ENCODE measurements around the gene TTLL6.
"Not testable (repeated sequence)": the region's sequence is repeated elsewhere in the genome, so short reads cannot be mapped to it uniquely, and the experiment has no call there.

The TTLL6 gene

DNA sequence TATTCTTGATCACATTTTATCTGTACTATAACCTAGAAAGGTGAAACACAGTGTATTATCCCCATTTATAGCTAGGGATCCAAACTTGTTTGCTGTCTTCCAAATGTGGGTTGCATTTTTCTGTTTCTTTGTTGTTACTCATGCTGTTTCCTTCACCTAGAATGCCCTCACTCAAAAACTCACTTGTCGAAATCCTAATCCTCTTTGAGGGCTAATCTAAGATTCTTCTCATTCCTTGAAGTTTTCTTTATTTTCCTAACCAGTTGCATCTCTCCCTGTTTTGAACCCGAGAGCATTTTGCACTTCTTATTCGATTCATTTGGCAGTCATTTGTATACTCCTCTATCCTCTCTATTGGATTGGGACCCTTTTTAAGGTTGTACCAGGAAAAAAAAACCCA is 23.4 kb upstream of the TTLL6 start (continued):
- TF ChIP-seq, protein P1, sequence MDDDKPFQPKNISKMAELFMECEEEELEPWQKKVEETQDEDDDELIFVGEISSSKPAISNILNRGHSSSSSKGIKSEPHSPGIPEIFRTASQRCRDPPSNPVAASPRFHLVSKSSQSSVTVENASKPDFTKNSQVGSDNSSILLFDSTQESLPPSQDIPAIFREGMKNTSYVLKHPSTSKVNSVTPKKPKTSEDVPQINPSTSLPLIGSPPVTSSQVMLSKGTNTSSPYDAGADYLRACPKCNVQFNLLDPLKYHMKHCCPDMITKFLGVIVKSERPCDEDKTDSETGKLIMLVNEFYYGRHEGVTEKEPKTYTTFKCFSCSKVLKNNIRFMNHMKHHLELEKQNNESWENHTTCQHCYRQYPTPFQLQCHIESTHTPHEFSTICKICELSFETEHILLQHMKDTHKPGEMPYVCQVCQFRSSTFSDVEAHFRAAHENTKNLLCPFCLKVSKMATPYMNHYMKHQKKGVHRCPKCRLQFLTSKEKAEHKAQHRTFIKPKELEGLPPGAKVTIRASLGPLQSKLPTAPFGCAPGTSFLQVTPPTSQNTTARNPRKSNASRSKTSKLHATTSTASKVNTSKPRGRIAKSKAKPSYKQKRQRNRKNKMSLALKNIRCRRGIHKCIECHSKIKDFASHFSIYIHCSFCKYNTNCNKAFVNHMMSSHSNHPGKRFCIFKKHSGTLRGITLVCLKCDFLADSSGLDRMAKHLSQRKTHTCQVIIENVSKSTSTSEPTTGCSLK (tag by site-specific recombination; IDR thresholded peaks at IDR 0.05), result no peak
- TF ChIP-seq, protein P2, sequence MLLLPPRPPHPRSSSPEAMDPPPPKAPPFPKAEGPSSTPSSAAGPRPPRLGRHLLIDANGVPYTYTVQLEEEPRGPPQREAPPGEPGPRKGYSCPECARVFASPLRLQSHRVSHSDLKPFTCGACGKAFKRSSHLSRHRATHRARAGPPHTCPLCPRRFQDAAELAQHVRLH (tag by site-specific recombination; IDR thresholded peaks at IDR 0.05), result no peak

DNA sequence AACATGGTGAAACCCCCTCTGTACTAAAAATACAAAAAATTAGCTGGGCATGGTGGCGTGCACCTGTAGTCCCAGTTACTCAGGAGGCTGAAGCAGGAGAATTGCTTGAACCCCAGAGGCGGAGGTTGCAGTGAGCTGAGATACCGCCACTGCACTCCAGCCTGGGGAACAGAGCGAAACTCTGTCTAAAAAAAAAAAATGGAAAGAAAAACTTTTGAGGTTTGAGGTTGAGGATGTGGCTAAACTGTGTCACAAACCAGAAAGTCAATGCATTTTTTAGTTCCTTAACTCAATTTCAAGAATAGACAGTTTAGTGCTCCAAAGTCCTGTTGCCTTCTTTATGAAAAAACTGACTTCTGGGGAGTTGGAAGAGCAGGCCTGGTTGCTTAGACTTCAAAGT is 20.4 kb upstream of the TTLL6 start:
- POLR2A ChIA-PET; H3K27ac ChIP-seq (ENCODE audit: extremely low read depth, low read depth, low read length); H3K4me3 ChIP-seq (ENCODE audit: low read depth, low read length); H3K4me1 ChIP-seq (ENCODE audit: control insufficient read depth, insufficient read depth, low read length); H3K9me3 ChIP-seq (ENCODE audit: control insufficient read depth, insufficient read depth, low read depth, low read length): not testable (repeated sequence)
- CTCF ChIA-PET, result interaction anchor here (3.3 kb wide), 1 partner anchor 42 kb away, joined by 8 read pairs; no protein-coding TSS in a partner anchor
- H3K36me3 ChIP-seq (ENCODE audit: control insufficient read depth in 2 of 2, insufficient read depth in 1 of 2, low read length in 2 of 2), result peaks cover 5 to 16% of the 10 kb centered on the region in 2 experiments

DNA sequence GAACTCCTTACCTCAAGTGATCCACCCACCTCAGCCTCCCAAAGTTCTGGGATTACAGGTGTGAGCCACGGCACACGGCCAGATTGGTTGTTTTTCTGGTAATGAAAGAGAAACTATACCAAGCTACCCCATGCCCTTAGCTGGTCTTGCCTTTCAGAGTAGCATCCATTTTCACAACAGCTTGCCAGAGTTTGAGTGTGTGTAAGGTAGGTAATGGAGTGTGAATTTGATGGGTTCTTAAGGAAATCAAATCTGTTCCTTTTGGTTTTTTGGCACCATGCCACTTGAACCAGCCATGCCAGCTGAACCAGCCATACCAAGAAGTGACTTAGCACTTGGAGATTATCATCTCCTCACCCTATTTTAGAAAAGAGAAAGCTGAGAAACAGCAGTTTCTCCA is 18.9 kb upstream of the TTLL6 start:
- TF ChIP-seq FEZF1 (tag by site-specific recombination; IDR thresholded peaks at IDR 0.05), result no peak
- no peak for TF ChIP-seq BCL11B (tag by site-specific recombination; IDR thresholded peaks at IDR 0.05; ENCODE audit: low read depth)
- no peak for TF ChIP-seq ZNF549 (tag by site-specific recombination; IDR thresholded peaks at IDR 0.05)
- no peak for TF ChIP-seq ZNF223 (tag by site-specific recombination; IDR thresholded peaks at IDR 0.05)
- TF ChIP-seq TRIM28 (IDR thresholded peaks at IDR 0.05; ENCODE audit: borderline replicate concordance, low read length), result no peak
- TF ChIP-seq ZXDB (tag by site-specific recombination; IDR thresholded peaks at IDR 0.05), result no peak
- no peak for TF ChIP-seq ZNF837 (tag by site-specific recombination; IDR thresholded peaks at IDR 0.05)
- no peak for TF ChIP-seq ZNF514 (tag by site-specific recombination; IDR thresholded peaks at IDR 0.05)
- TF ChIP-seq, protein P3, sequence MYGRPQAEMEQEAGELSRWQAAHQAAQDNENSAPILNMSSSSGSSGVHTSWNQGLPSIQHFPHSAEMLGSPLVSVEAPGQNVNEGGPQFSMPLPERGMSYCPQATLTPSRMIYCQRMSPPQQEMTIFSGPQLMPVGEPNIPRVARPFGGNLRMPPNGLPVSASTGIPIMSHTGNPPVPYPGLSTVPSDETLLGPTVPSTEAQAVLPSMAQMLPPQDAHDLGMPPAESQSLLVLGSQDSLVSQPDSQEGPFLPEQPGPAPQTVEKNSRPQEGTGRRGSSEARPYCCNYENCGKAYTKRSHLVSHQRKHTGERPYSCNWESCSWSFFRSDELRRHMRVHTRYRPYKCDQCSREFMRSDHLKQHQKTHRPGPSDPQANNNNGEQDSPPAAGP (tag by site-specific recombination; IDR thresholded peaks at IDR 0.05), result no peak
- TF ChIP-seq ZNF174 (tag by site-specific recombination; IDR thresholded peaks at IDR 0.05), result no peak
- no peak for TF ChIP-seq SETDB1 (IDR thresholded peaks at IDR 0.05; ENCODE audit: insufficient read length, low read length)
- ChIA-PET POLR2A (interaction anchor here (0.5 to 1.2 kb wide), 3 partner anchors 32 to 53 kb away, joined by 3 read pairs; no protein-coding TSS in a partner anchor), CTCF (interaction anchor here (0.6 to 3.9 kb wide), 10 partner anchors 19 to 169 kb away, joined by 3 to 19 read pairs (median 4); partner anchors contain the start of gene TTLL6)
- peaks cover 0 to 5% of the 10 kb centered on the region in 2 experiments for H3K36me3 ChIP-seq (ENCODE audit: control insufficient read depth in 2 of 2, insufficient read depth in 1 of 2, low read length in 2 of 2)
- no peak overlapping the region for H3K4me3 ChIP-seq (ENCODE audit: low read depth, low read length)
- H3K27ac ChIP-seq (ENCODE audit: extremely low read depth, low read depth, low read length), result no peak overlapping the region
- H3K4me1 ChIP-seq (ENCODE audit: control insufficient read depth, insufficient read depth, low read length), result peaks cover 3% of the 10 kb centered on the region; the same call in 1 of the 2 replicates
- no peaks in the 10 kb centered on the region for H3K9me3 ChIP-seq (ENCODE audit: control insufficient read depth, insufficient read depth, low read depth, low read length)

DNA sequence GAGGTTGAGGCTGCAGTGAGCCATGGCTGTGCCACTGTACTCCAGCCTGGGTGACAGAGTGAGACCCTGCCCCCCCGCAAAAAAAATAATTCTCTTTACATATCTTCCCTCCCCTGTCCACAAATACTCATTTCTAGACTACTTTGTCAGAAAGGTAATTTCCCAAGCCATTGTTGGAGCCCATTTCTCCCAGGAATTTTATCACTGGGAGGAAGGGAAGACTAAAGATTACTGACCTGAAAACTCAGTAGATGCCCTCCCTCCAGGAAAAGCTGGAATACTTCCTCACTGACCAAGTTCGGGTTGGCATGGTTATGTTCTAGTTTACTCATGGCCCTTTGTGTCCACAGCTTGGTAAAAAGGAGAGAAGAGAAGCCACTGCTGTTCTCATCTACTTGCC is 17.9 kb upstream of the TTLL6 start:
- POLR2A ChIA-PET, result no interaction called here
- 0 out of 2 replicates have a peak, but pooled peaks cover 2% of the 10 kb centered on the region for H3K4me1 ChIP-seq (ENCODE audit: control insufficient read depth, insufficient read depth, low read length)
- no peaks in the 10 kb centered on the region for H3K9me3 ChIP-seq (ENCODE audit: control insufficient read depth, insufficient read depth, low read depth, low read length)
- CTCF ChIA-PET, result interaction anchor here (0.7 to 3.9 kb wide), 11 partner anchors 13 to 246 kb away, joined by 3 to 19 read pairs (median 3); no protein-coding TSS in a partner anchor
- no peak overlapping the region for H3K27ac ChIP-seq (ENCODE audit: extremely low read depth, low read depth, low read length)
- peaks cover 0 to 5% of the 10 kb centered on the region in 2 experiments; a peak in 2 of 3 replicates for H3K36me3 ChIP-seq (ENCODE audit: control insufficient read depth in 2 of 2, insufficient read depth in 1 of 2, low read length in 2 of 2)
- H3K4me3 ChIP-seq (ENCODE audit: low read depth, low read length), result no peak overlapping the region
- TF ChIP-seq, protein P4, sequence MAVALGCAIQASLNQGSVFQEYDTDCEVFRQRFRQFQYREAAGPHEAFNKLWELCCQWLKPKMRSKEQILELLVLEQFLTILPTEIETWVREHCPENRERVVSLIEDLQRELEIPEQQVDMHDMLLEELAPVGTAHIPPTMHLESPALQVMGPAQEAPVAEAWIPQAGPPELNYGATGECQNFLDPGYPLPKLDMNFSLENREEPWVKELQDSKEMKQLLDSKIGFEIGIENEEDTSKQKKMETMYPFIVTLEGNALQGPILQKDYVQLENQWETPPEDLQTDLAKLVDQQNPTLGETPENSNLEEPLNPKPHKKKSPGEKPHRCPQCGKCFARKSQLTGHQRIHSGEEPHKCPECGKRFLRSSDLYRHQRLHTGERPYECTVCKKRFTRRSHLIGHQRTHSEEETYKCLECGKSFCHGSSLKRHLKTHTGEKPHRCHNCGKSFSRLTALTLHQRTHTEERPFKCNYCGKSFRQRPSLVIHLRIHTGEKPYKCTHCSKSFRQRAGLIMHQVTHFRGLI (tag by site-specific recombination; IDR thresholded peaks at IDR 0.05), result no peak
- TF ChIP-seq ZNF558 (tag by site-specific recombination; IDR thresholded peaks at IDR 0.05), result no peak
- no peak for TF ChIP-seq ZBTB8A (tag by site-specific recombination; IDR thresholded peaks at IDR 0.05)
- TF ChIP-seq ZNF146 (tag by site-specific recombination; IDR thresholded peaks at IDR 0.05), result no peak
- no peak for TF ChIP-seq ZNF560 (tag by site-specific recombination; IDR thresholded peaks at IDR 0.05; ENCODE audit: borderline replicate concordance)
- no peak for TF ChIP-seq GLIS1 (tag by site-specific recombination; IDR thresholded peaks at IDR 0.05)
- TF ChIP-seq, protein P5, sequence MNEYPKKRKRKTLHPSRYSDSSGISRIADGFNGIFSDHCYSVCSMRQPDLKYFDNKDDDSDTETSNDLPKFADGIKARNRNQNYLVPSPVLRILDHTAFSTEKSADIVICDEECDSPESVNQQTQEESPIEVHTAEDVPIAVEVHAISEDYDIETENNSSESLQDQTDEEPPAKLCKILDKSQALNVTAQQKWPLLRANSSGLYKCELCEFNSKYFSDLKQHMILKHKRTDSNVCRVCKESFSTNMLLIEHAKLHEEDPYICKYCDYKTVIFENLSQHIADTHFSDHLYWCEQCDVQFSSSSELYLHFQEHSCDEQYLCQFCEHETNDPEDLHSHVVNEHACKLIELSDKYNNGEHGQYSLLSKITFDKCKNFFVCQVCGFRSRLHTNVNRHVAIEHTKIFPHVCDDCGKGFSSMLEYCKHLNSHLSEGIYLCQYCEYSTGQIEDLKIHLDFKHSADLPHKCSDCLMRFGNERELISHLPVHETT (tag by site-specific recombination; IDR thresholded peaks at IDR 0.05), result no peak
- TF ChIP-seq, protein P6, sequence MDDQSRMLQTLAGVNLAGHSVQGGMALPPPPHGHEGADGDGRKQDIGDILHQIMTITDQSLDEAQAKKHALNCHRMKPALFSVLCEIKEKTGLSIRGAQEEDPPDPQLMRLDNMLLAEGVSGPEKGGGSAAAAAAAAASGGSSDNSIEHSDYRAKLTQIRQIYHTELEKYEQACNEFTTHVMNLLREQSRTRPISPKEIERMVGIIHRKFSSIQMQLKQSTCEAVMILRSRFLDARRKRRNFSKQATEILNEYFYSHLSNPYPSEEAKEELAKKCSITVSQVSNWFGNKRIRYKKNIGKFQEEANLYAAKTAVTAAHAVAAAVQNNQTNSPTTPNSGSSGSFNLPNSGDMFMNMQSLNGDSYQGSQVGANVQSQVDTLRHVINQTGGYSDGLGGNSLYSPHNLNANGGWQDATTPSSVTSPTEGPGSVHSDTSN (CRISPR knock-in tag; IDR thresholded peaks at IDR 0.05), result no peak
- no peak for TF ChIP-seq ZSCAN23 (tag by site-specific recombination; IDR thresholded peaks at IDR 0.05)
- TF ChIP-seq YY2 (tag by site-specific recombination; IDR thresholded peaks at IDR 0.05), result no peak
- TF ChIP-seq ZNF549 (tag by site-specific recombination; IDR thresholded peaks at IDR 0.05), result no peak

All from HEK293 (cell line).